ENCODE measurements around the gene AGAP2.
A peak's percentile ranks its signal among the peaks of the same experiment; 100 is the strongest.
"Not testable (repeated sequence)": the region's sequence is repeated elsewhere in the genome, so short reads cannot be mapped to it uniquely, and the experiment has no call there.

AGAP2 gene

GRCh38 chr12:57730336-57731067 lies 8.0 kb downstream of the AGAP2 start:
- no peak for ATAC-seq
- Mint-ChIP-seq H3K36me3 (ENCODE audit: low read depth) (peaks cover 33% of the 10 kb centered on the region), H3K27ac (no peak overlapping the region), H3K27me3 (no peaks in the 10 kb centered on the region), H3K9me3 (no peaks in the 10 kb centered on the region), H3K4me3 (no peak overlapping the region), H3K4me1 (no peaks in the 10 kb centered on the region)
- no peak for DNase-seq

GRCh38 chr12:57729321-57729844 lies 9.2 kb downstream of the AGAP2 start:
- no peak overlapping the region for H3K4me3 Mint-ChIP-seq
- DNase-seq (no peak), ATAC-seq (no peak)
- H3K9me3 Mint-ChIP-seq, result no peaks in the 10 kb centered on the region
- H3K4me1 Mint-ChIP-seq, result no peaks in the 10 kb centered on the region
- no peaks in the 10 kb centered on the region for H3K27me3 Mint-ChIP-seq
- no peak overlapping the region for H3K27ac Mint-ChIP-seq
- H3K36me3 Mint-ChIP-seq (ENCODE audit: low read depth), result peaks cover 27% of the 10 kb centered on the region

- Mint-ChIP-seq H3K36me3 (ENCODE audit: low read depth) (peaks cover 25% of the 10 kb centered on the region), H3K27ac (no peak overlapping the region), H3K9me3 (no peaks in the 10 kb centered on the region), H3K27me3 (no peaks in the 10 kb centered on the region), H3K4me1 (no peaks in the 10 kb centered on the region), H3K4me3 (no peak overlapping the region)
- DNase-seq (peak; percentile 1), ATAC-seq (no peak)
These were observed 10.7 kb downstream of the AGAP2 start for GRCh38 chr12:57727758-57728395.

GRCh38 chr12:57726884-57727757 lies 11.4 kb downstream of the AGAP2 start:
- no peaks in the 10 kb centered on the region for H3K9me3 Mint-ChIP-seq
- ATAC-seq (no peak), DNase-seq (peak; percentile 1)
- peaks cover 21% of the 10 kb centered on the region for H3K36me3 Mint-ChIP-seq (ENCODE audit: low read depth)
- no peaks in the 10 kb centered on the region for H3K27me3 Mint-ChIP-seq
- no peak overlapping the region for H3K27ac Mint-ChIP-seq
- H3K4me3 Mint-ChIP-seq, result no peak overlapping the region
- no peaks in the 10 kb centered on the region for H3K4me1 Mint-ChIP-seq

GRCh38 chr12:57726151-57726883 lies 12.2 kb downstream of the AGAP2 start:
- H3K36me3 Mint-ChIP-seq (ENCODE audit: low read depth), result peaks cover 15% of the 10 kb centered on the region
- peak; percentile 35 for DNase-seq
- no peaks in the 10 kb centered on the region for H3K4me1 Mint-ChIP-seq
- H3K27me3 Mint-ChIP-seq, result no peaks in the 10 kb centered on the region
- H3K27ac Mint-ChIP-seq, result no peak overlapping the region
- ATAC-seq, result no peak
- no peaks in the 10 kb centered on the region for H3K9me3 Mint-ChIP-seq
- H3K4me3 Mint-ChIP-seq, result no peak overlapping the region

- H3K4me3 Mint-ChIP-seq, result no peak overlapping the region
- H3K4me1 Mint-ChIP-seq, result no peaks in the 10 kb centered on the region
- ATAC-seq (no peak), DNase-seq (no peak)
- H3K9me3 Mint-ChIP-seq, result no peaks in the 10 kb centered on the region
- no peaks in the 10 kb centered on the region for H3K27me3 Mint-ChIP-seq
- peaks cover 14% of the 10 kb centered on the region for H3K36me3 Mint-ChIP-seq (ENCODE audit: low read depth)
- H3K27ac Mint-ChIP-seq, result no peak overlapping the region
These were observed 12.7 kb downstream of the AGAP2 start for GRCh38 chr12:57725851-57726150.

GRCh38 chr12:57724936-57725740 lies 13.4 kb downstream of the AGAP2 start:
- no peak overlapping the region for H3K27ac Mint-ChIP-seq
- H3K27me3 Mint-ChIP-seq, result no peaks in the 10 kb centered on the region
- H3K36me3 Mint-ChIP-seq (ENCODE audit: low read depth), result peaks cover 11% of the 10 kb centered on the region
- ATAC-seq (no peak), DNase-seq (no peak)
- no peaks in the 10 kb centered on the region for H3K4me1 Mint-ChIP-seq
- H3K9me3 Mint-ChIP-seq, result no peaks in the 10 kb centered on the region
- H3K4me3 Mint-ChIP-seq, result no peak overlapping the region

- ATAC-seq, result no peak
- no peaks in the 10 kb centered on the region for H3K9me3 Mint-ChIP-seq
- H3K4me1 Mint-ChIP-seq, result no peaks in the 10 kb centered on the region
- no peak overlapping the region for H3K4me3 Mint-ChIP-seq
- no peak overlapping the region for H3K27ac Mint-ChIP-seq
- no peak for DNase-seq
- peaks cover 13% of the 10 kb centered on the region for H3K36me3 Mint-ChIP-seq (ENCODE audit: low read depth)
- H3K27me3 Mint-ChIP-seq, result no peaks in the 10 kb centered on the region
These were observed 14.3 kb downstream of the AGAP2 start for GRCh38 chr12:57724003-57724935.

GRCh38 chr12:57723630-57723962 lies 14.9 kb downstream of the AGAP2 start:
- DNase-seq (no peak), ATAC-seq (no peak)
- H3K27me3 Mint-ChIP-seq, result no peaks in the 10 kb centered on the region
- H3K4me3 Mint-ChIP-seq, result no peak overlapping the region
- H3K9me3 Mint-ChIP-seq, result no peaks in the 10 kb centered on the region
- no peaks in the 10 kb centered on the region for H3K4me1 Mint-ChIP-seq
- no peak overlapping the region for H3K27ac Mint-ChIP-seq
- peaks cover 17% of the 10 kb centered on the region for H3K36me3 Mint-ChIP-seq (ENCODE audit: low read depth)

- no peak for ATAC-seq
- Mint-ChIP-seq H3K4me1 (no peaks in the 10 kb centered on the region), H3K4me3 (no peak overlapping the region), H3K36me3 (ENCODE audit: low read depth) (peaks cover 18% of the 10 kb centered on the region), H3K27ac (no peak overlapping the region), H3K9me3 (no peaks in the 10 kb centered on the region), H3K27me3 (no peaks in the 10 kb centered on the region)
- DNase-seq, result no peak
These were observed 15.6 kb downstream of the AGAP2 start for GRCh38 chr12:57722716-57723629.

GRCh38 chr12:57721846-57722608 lies 16.5 kb downstream of the AGAP2 start:
- H3K27me3 Mint-ChIP-seq, H3K9me3 Mint-ChIP-seq, DNase-seq, H3K4me3 Mint-ChIP-seq, ATAC-seq, H3K4me1 Mint-ChIP-seq, H3K27ac Mint-ChIP-seq: not testable (repeated sequence)
- H3K36me3 Mint-ChIP-seq (ENCODE audit: low read depth), result peaks cover 20% of the 10 kb centered on the region

Measured in activated naive CD8-positive, alpha-beta T cell treated with anti-CD3 and anti-CD28 coated beads, Interleukin-2, amount 50 U/mL, for 24 hours (primary cell).